HCT116 (cell line): Measurements from ENCODE around the gene TUBA4B. TPM values are rescaled to one million over a fixed set of nuclear protein-coding genes. Genes with fewer than 3 reads are reported as not detected.

Source experiments
- ATAC-seq: fragments of 200-7000 bp; cut with Tn5 transposase; 2 replicates; pipeline ENCODE4 v1.9.1; 2020; ENCODE audit warnings: mild to moderate bottlenecking, moderate library complexity
- BruUV-seq: library from RNA; stranded (reverse); fragments of 400-500 nt; replicated peaks from 2 replicates; lab custom pipeline; 2021; lab: Mats Ljungman, UMichigan
- CTCF ChIA-PET: fragments of 300-600 bp; sonication (Branson Sonifier 250); formaldehyde crosslinking; loops from one replicate; lab custom pipeline; 2021; ENCODE audit warnings: antibody characterized with exemption; lab: Charles Lee
- POLR2A ChIA-PET: fragments of 300-600, 350-600 bp; sonication (Branson Sonifier 250); formaldehyde crosslinking; loops from one replicate; lab custom pipeline; 2021; ENCODE audit warnings: antibody characterized with exemption; lab: Charles Lee
- RAD21 ChIA-PET, 2 experiments: fragments of 300-600 bp; sonication (Branson Sonifier 250); formaldehyde crosslinking; loops; one replicate each; lab custom pipeline; 2023; ENCODE audit warnings: low total read pairs in 2 of 2; ENCODE audit not compliant: uncharacterized antibody in 2 of 2, unreplicated experiment in 2 of 2, low non-redundant PET in 1 of 2; lab: Charles Lee
- DNase-seq: peaks from one replicate; pipeline ENCODE4 v3.0.0-alpha.2; 2010; ENCODE audit warnings: low read depth, low spot score
- H2AFZ ChIP-seq: fragments of 200-600 bp; shearing (Covaris generic), sonication (generic); 2 replicates; pipeline ENCODE4 v1.6.1; 2017; ENCODE audit warnings: low read depth, mixed run types, mixed read lengths, antibody characterized with exemption, low read length; ENCODE audit not compliant: poor library complexity, severe bottlenecking
- H3K27ac ChIP-seq: 2 replicates; pipeline ENCODE4 v1.5.1; 2012; ENCODE audit warnings: low read depth, low read length
- H3K27me3 ChIP-seq: fragments of 200-600 bp; sonication (generic); 2 replicates; pipeline ENCODE4 v1.6.1; 2016; ENCODE audit warnings: mixed run types, low read length, mixed read lengths; ENCODE audit not compliant: insufficient read depth
- H3K36me3 ChIP-seq, 2 experiments: fragments of 200-500 bp in 1 of 2; fragments of 200-600 bp in 1 of 2; sonication (Bioruptor generic) in 1 of 2; sonication (generic) in 1 of 2; 2 replicates each; pipeline versions ENCODE4 v1.5.1 to v1.6.1; 2014 to 2016; ENCODE audit warnings: low read length in 2 of 2, inconsistent platforms in 1 of 2, mixed read lengths in 1 of 2, mixed run types in 1 of 2; ENCODE audit not compliant: insufficient read depth in 2 of 2, control insufficient read depth in 1 of 2
- H3K4me1 ChIP-seq, 2 experiments: fragments of 200-600 bp in 1 of 2; sonication (generic) in 1 of 2; 2 replicates each; pipeline versions ENCODE4 v1.5.1 to v1.6.1; 2012 to 2017; ENCODE audit warnings: low read length in 2 of 2, inconsistent platforms in 1 of 2, mild to moderate bottlenecking in 1 of 2, mixed read lengths in 1 of 2, mixed run types in 1 of 2, moderate library complexity in 1 of 2; ENCODE audit not compliant: insufficient read depth in 2 of 2, control insufficient read depth in 1 of 2
- H3K4me2 ChIP-seq: fragments of 200-600 bp; sonication (generic); 2 replicates; pipeline ENCODE4 v1.6.1; 2017; ENCODE audit warnings: mixed run types, low read length, mixed read lengths
- H3K4me3 ChIP-seq, 2 experiments: fragments of 200-600 bp in 1 of 2; sonication (generic) in 1 of 2; replicated peaks in 1 of 2; 2 replicates each; pipeline ENCODE4 v1.5.1; 2011 to 2016; ENCODE audit warnings: low read length in 2 of 2, control low read depth in 1 of 2, low read depth in 1 of 2, mild to moderate bottlenecking in 1 of 2, mixed read lengths in 1 of 2, mixed run types in 1 of 2
- H3K79me2 ChIP-seq: fragments of 200-600 bp; sonication (generic); 2 replicates; pipeline ENCODE4 v1.6.1; 2017; ENCODE audit warnings: mild to moderate bottlenecking, mixed run types, low read length, moderate library complexity, mixed read lengths; ENCODE audit not compliant: insufficient read depth
- H3K9ac ChIP-seq: fragments of 200-600 bp; sonication (generic); 2 replicates; pipeline ENCODE4 v1.6.1; 2016; ENCODE audit warnings: low read length, mixed read lengths
- H3K9me2 ChIP-seq: fragments of 200-600 bp; sonication (generic), shearing (Covaris generic); 2 replicates; pipeline ENCODE4 v1.6.1; 2017; ENCODE audit warnings: mixed run types, mild to moderate bottlenecking, moderate library complexity; ENCODE audit not compliant: insufficient read depth
- H3K9me3 ChIP-seq, 2 experiments: fragments of 200-500 bp in 1 of 2; fragments of 200-600 bp in 1 of 2; sonication (Bioruptor generic) in 1 of 2; sonication (generic) in 1 of 2; 2 replicates each; pipeline ENCODE4 v1.6.1; 2014 to 2017; ENCODE audit warnings: low read length in 2 of 2, mixed read lengths in 2 of 2, inconsistent platforms in 1 of 2, low read depth in 1 of 2, mild to moderate bottlenecking in 1 of 2, mixed run types in 1 of 2, moderate library complexity in 1 of 2; ENCODE audit not compliant: control insufficient read depth in 1 of 2, insufficient read depth in 1 of 2
- H4K20me1 ChIP-seq: fragments of 200-600 bp; sonication (generic), shearing (Covaris generic); 2 replicates; pipeline ENCODE4 v1.6.1; 2017; ENCODE audit warnings: mixed run types, mild to moderate bottlenecking, moderate library complexity; ENCODE audit not compliant: insufficient read depth
- CTCF ChIP-seq, 3 experiments: fragments of 200-600 bp in 1 of 3; sonication (generic) in 1 of 3; IDR thresholded peaks in 2 of 3; conservative IDR thresholded peaks in 1 of 3; 2 replicates each; pipeline ENCODE4 v1.5.1; 2012 to 2017; ENCODE audit warnings: low read depth in 2 of 3, low read length in 2 of 3, antibody characterized with exemption in 1 of 3, borderline replicate concordance in 1 of 3, control low read depth in 1 of 3, mild to moderate bottlenecking in 1 of 3, mixed read lengths in 1 of 3, mixed run types in 1 of 3, moderate library complexity in 1 of 3; ENCODE audit not compliant: insufficient read depth in 1 of 3
- ELF1 ChIP-seq: IDR thresholded peaks from 2 replicates; pipeline ENCODE4 v1.6.1; 2012; ENCODE audit warnings: low read depth, borderline replicate concordance
- EZH2 ChIP-seq: fragments of 200-600 bp; sonication (generic); IDR thresholded peaks from 2 replicates; pipeline ENCODE4 v1.6.1; 2017; ENCODE audit warnings: antibody characterized with exemption, mixed run types
- EZH2phosphoT487 ChIP-seq: fragments of 200-600 bp; IDR thresholded peaks from 2 replicates; pipeline ENCODE4 v1.6.1; 2018; ENCODE audit warnings: antibody characterized with exemption, borderline replicate concordance
- JUND ChIP-seq: IDR thresholded peaks from 2 replicates; pipeline ENCODE4 v1.6.1; 2012
- POLR2AphosphoS5 ChIP-seq: IDR thresholded peaks from 2 replicates; pipeline ENCODE4 v1.6.1; 2011; ENCODE audit warnings: mild to moderate bottlenecking, low read depth, low read length, moderate library complexity
- SP1 ChIP-seq: IDR thresholded peaks from 2 replicates; pipeline ENCODE4 v1.6.1; 2012; ENCODE audit warnings: low read depth
- SRF ChIP-seq: IDR thresholded peaks from 2 replicates; pipeline ENCODE4 v1.6.1; 2012; ENCODE audit warnings: low read depth
- TCF7L2 ChIP-seq: IDR thresholded peaks from 2 replicates; pipeline ENCODE4 v1.7.0; 2011; ENCODE audit warnings: borderline replicate concordance, inconsistent platforms; ENCODE audit not compliant: insufficient read depth, insufficient read length; ENCODE audit errors: extremely low read depth
- YY1 ChIP-seq: IDR thresholded peaks from 2 replicates; pipeline ENCODE4 v1.6.1; 2011; ENCODE audit warnings: low read length, low read depth, moderate library complexity, mild to moderate bottlenecking; ENCODE audit not compliant: insufficient replicate concordance; ENCODE audit errors: extremely low read depth
- ZBTB33 ChIP-seq: IDR thresholded peaks from 2 replicates; pipeline ENCODE4 v1.6.1; 2011; ENCODE audit warnings: mild to moderate bottlenecking, low read length, moderate library complexity; ENCODE audit not compliant: insufficient replicate concordance; ENCODE audit errors: extremely low read depth
- ZNF274 ChIP-seq: fragments of 200-500 bp; sonication (Bioruptor generic); IDR thresholded peaks from 2 replicates; pipeline ENCODE4 v1.6.1; 2014; ENCODE audit warnings: mild to moderate bottlenecking, low read depth, low read length, inconsistent platforms
- intact Hi-C: fragments of 100-400 bp; cut with micrococcal nuclease; formaldehyde crosslinking; loops from 2 replicates; pipeline ENCODE4 v1.10.0; 2022
- total RNA-seq: library from RNA; stranded (reverse); gene quantifications from one replicate; pipeline ENCODE4 v1.2.1, GENCODE V29; 2021; ENCODE audit not compliant: unreplicated experiment

The TUBA4B gene
- total RNA-seq, 1 experiment from 2014 or later = not detected

- Histone ChIP-seq H3K9me2 (no peaks in the 10 kb centered on the region), H3K79me2 (no peaks in the 10 kb centered on the region), H4K20me1 (no peaks in the 10 kb centered on the region), H3K4me2 (no peak overlapping the region), H3K36me3 (no peaks in the 10 kb centered on the region)
- ATAC-seq (no peak), DNase-seq (no peak)
- TF ChIP-seq SRF (no peak), SP1 (no peak)
- TF ChIP-seq, all 23 proteins: peak for 0
- intact Hi-C loops = no loop called here
- H3K27me3 ChIP-seq = no peaks in the 10 kb centered on the region
- H3K4me3 ChIP-seq = no peak overlapping the region
- no TSS peak for BruUV-seq
- ChIA-PET RAD21 (no interaction called here), CTCF (interaction anchor here (4.5 kb wide), 1 partner anchor 14 kb away, joined by 71 read pairs; the partner anchor contains the start of gene DNAJB2), POLR2A (no interaction called here)
- peaks cover 7 to 22% of the 10 kb centered on the region in 2 experiments; a peak in 3 of 4 replicates for H3K4me1 ChIP-seq
- no peak overlapping the region for H2AFZ ChIP-seq
- no peak overlapping the region for H3K9ac ChIP-seq
- H3K27ac ChIP-seq = no peak overlapping the region
- H3K9me3 ChIP-seq = no peaks in the 10 kb centered on the region
These were observed 39.6 kb downstream of the TUBA4B start for GRCh38 chr2:219292616-219293015.

- no peaks in the 10 kb centered on the region for H3K36me3 ChIP-seq
- ATAC-seq = no peak
These were observed 40.7 kb downstream of the TUBA4B start for GRCh38 chr2:219293736-219294231.

More at GRCh38 chr2:219293736-219294231, 40.7 kb downstream of the TUBA4B start:
- H3K27me3 ChIP-seq = no peaks in the 10 kb centered on the region
- H3K9me3 ChIP-seq = no peaks in the 10 kb centered on the region
- H3K4me3 ChIP-seq = no peak overlapping the region
- no peak for DNase-seq
- H3K9me2 ChIP-seq = no peaks in the 10 kb centered on the region
- ChIA-PET RAD21 (no interaction called here), POLR2A (no interaction called here), CTCF (interaction anchor here (1.5 to 4.5 kb wide), 4 partner anchors 16 to 139 kb away, joined by 4 to 71 read pairs (median 12); partner anchors contain the start of genes DNAJB2, GLB1L and STK16)
- H4K20me1 ChIP-seq = no peaks in the 10 kb centered on the region
- no peak overlapping the region for H2AFZ ChIP-seq
- TF ChIP-seq EZH2 (no peak), CTCF (IDR thresholded peaks at IDR 0.05 in 2 of 3, conservative IDR thresholded peaks at IDR 0.05 in 1 of 3; ENCODE audit: borderline replicate concordance in 1 of 3, insufficient read depth in 1 of 3, low read depth in 2 of 3, low read length in 2 of 3) (no peak), EZH2phosphoT487 (no peak), ZNF274 (no peak), POLR2AphosphoS5 (no peak), ZBTB33 (no peak), ELF1 (no peak), TCF7L2 (no peak), YY1 (no peak), JUND (no peak)
- no peaks in the 10 kb centered on the region for H3K79me2 ChIP-seq
- H3K9ac ChIP-seq = no peak overlapping the region
- peak overlapping the region; percentile 83; the same call in 1 of the 2 replicates for H3K4me2 ChIP-seq
- intact Hi-C loops = loop anchor here (1.0 to 2.0 kb wide), 3 partner anchors 14 to 123 kb away; partner anchors contain the start of genes DNAJB2, SLC23A3, TUBA4A and TUBA4B
- BruUV-seq = no TSS peak
- H3K4me1 ChIP-seq = peaks cover 8 to 23% of the 10 kb centered on the region in 2 experiments; a peak in 3 of 4 replicates
- no peak overlapping the region; the same call in 1 of the 2 replicates for H3K27ac ChIP-seq
